H1 (cell line): ENCODE data around the gene WNT5A. TPM values are rescaled to one million over a fixed set of nuclear protein-coding genes. Genes with fewer than 3 reads are reported as not detected.

Source experiments
- CTCF ChIA-PET: fragments of 300-600 bp; sonication (Branson Sonifier 250); formaldehyde crosslinking; loops from one replicate; lab custom pipeline; 2021; ENCODE audit not compliant: partially characterized antibody; lab: Charles Lee
- POLR2A ChIA-PET: fragments of 300-600 bp; sonication (Branson Sonifier 250); formaldehyde crosslinking; loops from one replicate; lab custom pipeline; 2021; ENCODE audit warnings: inconsistent platforms; ENCODE audit not compliant: partially characterized antibody; lab: Charles Lee
- DNase-seq, 2 experiments: peaks; one replicate each; pipeline versions ENCODE4 v3.0.0 to v3.0.0-alpha.2; 2010 to 2022; ENCODE audit warnings: low spot score in 2 of 2, low read depth in 1 of 2, mixed read lengths in 1 of 2
- FAIRE-seq: peaks from 2 replicates; lab custom pipeline; 2011; peaks lifted over from hg19 to GRCh38; lab: Jason Lieb, UNC
- H2AFZ ChIP-seq: 2 replicates; pipeline ENCODE4 v1.8.1; 2012; ENCODE audit warnings: low read length, inconsistent platforms
- H2AK5ac ChIP-seq: 2 replicates; pipeline ENCODE4 v1.6.1; 2013; ENCODE audit warnings: low read depth, low read length
- H2BK120ac ChIP-seq: replicated peaks from 2 replicates; pipeline ENCODE3; 2013; ENCODE audit warnings: low read depth, low read length, inconsistent platforms
- H2BK12ac ChIP-seq: 2 replicates; pipeline ENCODE4 v1.6.1; 2013; ENCODE audit warnings: low read depth, low read length
- H2BK15ac ChIP-seq: 2 replicates; pipeline ENCODE4 v1.6.1; 2013; ENCODE audit warnings: low read length
- H2BK20ac ChIP-seq: 2 replicates; pipeline ENCODE4 v1.6.1; 2013; ENCODE audit warnings: low read length
- H2BK5ac ChIP-seq: 2 replicates; pipeline ENCODE4 v1.6.1; 2013; ENCODE audit warnings: low read depth, low read length
- H3K14ac ChIP-seq: 2 replicates; pipeline ENCODE4 v1.6.1; 2013; ENCODE audit warnings: inconsistent platforms; ENCODE audit not compliant: insufficient read length
- H3K18ac ChIP-seq: 2 replicates; pipeline ENCODE4 v1.6.1; 2013; ENCODE audit warnings: low read length; ENCODE audit errors: extremely low read depth
- H3K23ac ChIP-seq: 2 replicates; pipeline ENCODE4 v1.6.1; 2013; ENCODE audit warnings: inconsistent platforms; ENCODE audit not compliant: insufficient read length
- H3K23me2 ChIP-seq: 2 replicates; pipeline ENCODE4 v1.6.1; 2013; ENCODE audit warnings: low read depth, low read length
- H3K27ac ChIP-seq: 2 replicates; pipeline ENCODE4 v1.6.1; 2011; ENCODE audit warnings: low read depth, low read length, inconsistent platforms
- H3K27me3 ChIP-seq, 4 experiments: replicated peaks in 1 of 4; 1 replicate in 1 of 4; 2 replicates in 3 of 4; pipeline versions ENCODE4 v1.6.1 to v1.8.1; 2011 to 2013; ENCODE audit warnings: low read length in 3 of 4, mild to moderate bottlenecking in 3 of 4, inconsistent platforms in 2 of 4, mixed read lengths in 2 of 4, moderate library complexity in 1 of 4; ENCODE audit not compliant: control insufficient read depth in 3 of 4, insufficient read depth in 3 of 4; ENCODE audit errors: extremely low read depth in 1 of 4
- H3K36me3 ChIP-seq, 4 experiments: 2 replicates each; pipeline versions ENCODE4 v1.6.1 to v1.8.1; 2011 to 2013; ENCODE audit warnings: mild to moderate bottlenecking in 4 of 4, low read length in 3 of 4, moderate library complexity in 2 of 4, control low read depth in 1 of 4, inconsistent platforms in 1 of 4; ENCODE audit not compliant: insufficient read depth in 4 of 4, control insufficient read depth in 2 of 4
- H3K4ac ChIP-seq: replicated peaks from 2 replicates; pipeline ENCODE3; 2013; ENCODE audit warnings: low read length, low read depth, mixed read lengths, inconsistent platforms; ENCODE audit not compliant: insufficient read length
- H3K4me1 ChIP-seq, 4 experiments: replicated peaks in 1 of 4; 1 replicate in 1 of 4; 2 replicates in 3 of 4; pipeline versions ENCODE4 v1.6.1 to v1.8.1; 2011 to 2013; ENCODE audit warnings: low read length in 3 of 4, inconsistent platforms in 2 of 4, mixed read lengths in 1 of 4; ENCODE audit not compliant: insufficient read depth in 4 of 4, control insufficient read depth in 3 of 4
- H3K4me2 ChIP-seq, 2 experiments: 2 replicates each; pipeline versions ENCODE4 v1.6.1 to v1.8.1; 2011 to 2013; ENCODE audit warnings: low read depth in 2 of 2, low read length in 2 of 2, control low read depth in 1 of 2, inconsistent platforms in 1 of 2, mild to moderate bottlenecking in 1 of 2; ENCODE audit not compliant: insufficient read depth in 1 of 2
- H3K4me3 ChIP-seq, 4 experiments: fragments of 200-600, 300-600 bp in 1 of 4; sonication (generic), shearing (Covaris generic), sonication (Bioruptor Twin) in 1 of 4; 2 replicates each; pipeline versions ENCODE4 v1.5.1 to v1.8.1; 2011 to 2016; ENCODE audit warnings: low read length in 4 of 4, low read depth in 3 of 4, control low read depth in 2 of 4, inconsistent platforms in 2 of 4, mild to moderate bottlenecking in 2 of 4, mixed read lengths in 1 of 4, moderate library complexity in 1 of 4; ENCODE audit not compliant: insufficient read depth in 2 of 4; ENCODE audit errors: extremely low read depth in 1 of 4
- H3K56ac ChIP-seq: replicated peaks from 2 replicates; pipeline ENCODE3; 2013; ENCODE audit warnings: low read depth, mild to moderate bottlenecking, mixed read lengths, low read length, inconsistent platforms; ENCODE audit not compliant: insufficient read length
- H3K79me1 ChIP-seq: 2 replicates; pipeline ENCODE4 v1.6.1; 2013; ENCODE audit warnings: low read depth, low read length, control low read depth
- H3K79me2 ChIP-seq, 2 experiments: 2 replicates each; pipeline versions ENCODE4 v1.6.1 to v1.8.1; 2012 to 2013; ENCODE audit warnings: low read length in 2 of 2, mild to moderate bottlenecking in 2 of 2, inconsistent platforms in 1 of 2; ENCODE audit not compliant: insufficient read depth in 2 of 2, control insufficient read depth in 1 of 2
- H3K9ac ChIP-seq, 4 experiments: replicated peaks in 1 of 4; 1 replicate in 1 of 4; 2 replicates in 3 of 4; pipeline versions ENCODE4 v1.6.1 to v1.8.1; 2011 to 2013; ENCODE audit warnings: low read depth in 3 of 4, low read length in 3 of 4, control low read depth in 2 of 4, mild to moderate bottlenecking in 2 of 4, moderate library complexity in 2 of 4, inconsistent platforms in 1 of 4; ENCODE audit errors: extremely low read depth in 1 of 4
- H3K9me3 ChIP-seq, 2 experiments: 2 replicates each; pipeline versions ENCODE4 v1.6.1 to v1.8.1; 2012 to 2013; ENCODE audit warnings: mild to moderate bottlenecking in 2 of 2, moderate library complexity in 2 of 2, control low read depth in 1 of 2, inconsistent platforms in 1 of 2, low read depth in 1 of 2, low read length in 1 of 2, mixed read lengths in 1 of 2; ENCODE audit not compliant: insufficient read depth in 2 of 2
- H4K20me1 ChIP-seq, 2 experiments: replicated peaks in 1 of 2; 2 replicates each; pipeline versions ENCODE3 to v1.8.1; 2011 to 2013; ENCODE audit warnings: inconsistent platforms in 2 of 2, low read length in 2 of 2, mild to moderate bottlenecking in 1 of 2; ENCODE audit not compliant: insufficient read depth in 2 of 2, control insufficient read depth in 1 of 2
- H4K5ac ChIP-seq: 2 replicates; pipeline ENCODE4 v1.6.1; 2013; ENCODE audit warnings: low read length, low read depth, mixed read lengths, inconsistent platforms; ENCODE audit not compliant: insufficient read length
- H4K8ac ChIP-seq: 2 replicates; pipeline ENCODE4 v1.8.0; 2013; ENCODE audit warnings: mild to moderate bottlenecking, moderate library complexity, low read length, inconsistent platforms; ENCODE audit not compliant: insufficient read depth; ENCODE audit errors: extremely low read depth
- H4K91ac ChIP-seq: replicated peaks from 2 replicates; pipeline ENCODE3; 2013; ENCODE audit warnings: low read length, mixed read lengths, inconsistent platforms; ENCODE audit not compliant: insufficient read length
- BRCA1 ChIP-seq: IDR thresholded peaks from 2 replicates; pipeline ENCODE4 v1.6.1; 2012; ENCODE audit warnings: low read depth, low read length, improper control_type of control experiment
- KDM5A ChIP-seq: fragments of 200-600 bp; IDR thresholded peaks from 2 replicates; pipeline ENCODE4 v1.7.1; 2012; ENCODE audit warnings: mild to moderate bottlenecking, low read length, inconsistent platforms, mixed read lengths
- POLR2A ChIP-seq, 2 experiments: IDR thresholded peaks; 1 replicate in 1 of 2; 2 replicates in 1 of 2; pipeline ENCODE4 v1.6.1; 2011; ENCODE audit warnings: low read depth in 2 of 2, low read length in 2 of 2, mild to moderate bottlenecking in 2 of 2; ENCODE audit errors: control extremely low read depth in 1 of 2
- SP1 ChIP-seq: IDR thresholded peaks from 2 replicates; pipeline ENCODE4 v1.6.1; 2011; ENCODE audit warnings: low read depth, low read length
- WGBS, 2 experiments: shearing (Covaris generic) in 1 of 2; methylation state at CpG; one replicate each; pipeline versions ENCODE4 v1.1.6 to v1.1.7; 2013 to 2015; ENCODE audit warnings: low lambda C conversion rate in 2 of 2, mixed read lengths in 2 of 2, inconsistent platforms in 1 of 2, low coverage in 1 of 2, missing lambda C conversion rate in 1 of 2; ENCODE audit not compliant: insufficient replicate concordance in 2 of 2, insufficient coverage in 1 of 2, insufficient read length in 1 of 2; ENCODE audit errors: extremely low coverage in 1 of 2, missing lambda C conversion rate in 1 of 2; 5-methylcytosine and 5-hydroxymethylcytosine counted together
- polyA plus RNA-seq, 7 experiments: library from polyadenylated mRNA; depleted of rRNA in 3 of 7; stranded (reverse) in 5 of 7; unstranded in 2 of 7; fragments of >200 nt in 5 of 7; fragments of 200-250 nt in 2 of 7; gene quantifications; 1 replicate in 5 of 7; 2 replicates in 1 of 7; 4 replicates in 1 of 7; pipeline versions ENCODE4 v1.2.1 to v1.2.3, GENCODE V29; 2011 to 2013; ENCODE audit warnings: missing spikeins in 2 of 7, mixed read lengths in 2 of 7
- total RNA-seq: library from RNA; stranded (reverse); fragmentation: NEBNext Ultra II Directional; extraction: Animal tissue kit (Norgen Biotek cat#: 25700); gene quantifications from 2 replicates; pipeline ENCODE4 v1.2.1, GENCODE V29; 2021

Gene WNT5A
- total and polyA plus RNA-seq, 2 of the 8 experiments (the other 6 are each of a cell fraction or from before 2014, with no cell fraction given) = 3.9 to 5.6 TPM

DNA sequence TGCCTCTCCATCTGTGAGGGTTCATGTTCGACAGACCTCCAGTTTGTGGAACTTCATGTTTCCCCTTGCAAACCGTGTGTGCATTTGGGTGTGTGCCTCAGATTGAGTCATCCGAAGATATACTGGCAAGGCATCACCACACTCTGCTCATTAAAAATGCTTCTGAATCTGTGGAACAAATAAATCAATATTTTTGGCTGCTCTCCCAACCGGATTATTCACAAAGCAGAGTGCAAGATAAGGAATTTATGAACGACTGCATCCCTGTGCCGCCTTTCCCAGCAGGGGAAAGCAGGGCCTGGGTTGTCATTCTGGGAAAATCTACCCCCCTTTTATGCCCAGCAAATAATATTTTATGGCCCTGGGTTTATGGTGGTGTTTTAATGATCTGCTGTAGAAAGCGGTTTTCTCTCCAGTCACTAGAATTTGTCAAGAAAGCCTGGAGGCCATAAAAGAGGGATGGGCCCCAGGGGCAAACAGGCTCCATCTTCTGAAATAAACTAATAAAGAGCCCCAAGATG, 4.2 kb upstream of the WNT5A start:
- Histone ChIP-seq H3K79me2 (no peaks in the 10 kb centered on the region), H4K20me1 (no peaks in the 10 kb centered on the region), H3K18ac (no peak overlapping the region), H3K4ac (no peak overlapping the region), H3K79me1 (no peaks in the 10 kb centered on the region), H3K4me2 (no peak overlapping the region), H2BK120ac (no peak overlapping the region), H3K27ac (no peak overlapping the region), H2BK20ac (no peak overlapping the region), H4K5ac (no peak overlapping the region), H3K23ac (no peak overlapping the region), H3K4me1 (peaks cover 8 to 14% (median 11%) of the 10 kb centered on the region in 4 experiments; a peak in 6 of 7 replicates), H2BK15ac (peak overlapping the region; percentile 55; the same call in 1 of the 2 replicates), H3K27me3 (peaks cover 10 to 48% (median 40%) of the 10 kb centered on the region in 4 experiments), H2AK5ac (no peak overlapping the region), H3K36me3 (no peaks in the 10 kb centered on the region), H3K56ac (no peak overlapping the region), H2BK12ac (peak overlapping the region; percentile 51; the same call in 1 of the 2 replicates), H4K8ac (no peak overlapping the region), H3K9ac (no peak overlapping the region), H2AFZ (no peak overlapping the region), H3K4me3 (no peak overlapping the region), H3K14ac (no peak overlapping the region), H4K91ac (peak overlapping the region; percentile 46), H2BK5ac (no peak overlapping the region), H3K9me3 (no peaks in the 10 kb centered on the region), H3K23me2 (peaks cover 30% of the 10 kb centered on the region)
- DNase-seq (no peak), FAIRE-seq (no peak)
- WGBS, 2 experiments = 87% methylated on average over 7 of the region's 7 CpGs; no CpG with 5 or more reads in 1 of the 2 experiments
- ChIA-PET POLR2A (interaction anchor here (1.6 kb wide), 1 partner anchor 8 kb away, joined by 3 read pairs; no protein-coding TSS in a partner anchor), CTCF (interaction anchor here (1.0 to 1.7 kb wide), 2 partner anchors 100 to 230 kb away, joined by 3 to 4 read pairs; no protein-coding TSS in a partner anchor)
- no peak for TF ChIP-seq POLR2A (IDR thresholded peaks at IDR 0.05; ENCODE audit: control extremely low read depth in 1 of 2, low read depth in 2 of 2, low read length in 2 of 2)
- TF ChIP-seq SP1 = no peak
- no peak for TF ChIP-seq BRCA1
- no peak for TF ChIP-seq KDM5A
